WTC11 (cell line): ENCODE results near the gene SLC6A4. TPM values are rescaled to one million over a fixed set of nuclear protein-coding genes. Genes with fewer than 3 reads are reported as not detected.

Experiments used
- ATAC-seq: fragments of 200-7000 bp; cut with Tn5 transposase; 2 replicates; pipeline ENCODE4 v1.10.0; 2021; ENCODE audit warnings: mild to moderate bottlenecking, moderate library complexity
- CTCF ChIA-PET: fragments of 300-600 bp; sonication (Branson Sonifier 250); formaldehyde crosslinking; loops from one replicate; lab custom pipeline; 2021; ENCODE audit warnings: antibody characterized with exemption; lab: Charles Lee
- POLR2A ChIA-PET: fragments of 350-600 bp; sonication (Branson Sonifier 250); formaldehyde crosslinking; loops from one replicate; lab custom pipeline; 2021; ENCODE audit warnings: antibody characterized with exemption; lab: Charles Lee
- DNase-seq: peaks from one replicate; pipeline ENCODE4 v3.0.0; 2021; ENCODE audit warnings: low spot score
- H3K27ac Mint-ChIP-seq: 2 replicates; pipeline ENCODE4 v1.8.0; 2021; ENCODE audit warnings: mixed read lengths
- H3K27me3 Mint-ChIP-seq: 2 replicates; pipeline ENCODE4 v1.8.0; 2021; ENCODE audit warnings: low read depth, mild to moderate bottlenecking, moderate library complexity, mixed read lengths
- H3K36me3 Mint-ChIP-seq: 2 replicates; pipeline ENCODE4 v1.8.0; 2021; ENCODE audit warnings: mixed read lengths
- H3K4me1 Mint-ChIP-seq: 2 replicates; pipeline ENCODE4 v1.8.0; 2022; ENCODE audit warnings: mixed read lengths
- H3K4me3 Mint-ChIP-seq: 2 replicates; pipeline ENCODE4 v1.8.0; 2021; ENCODE audit warnings: mild to moderate bottlenecking, moderate library complexity, mixed read lengths
- H3K9me3 Mint-ChIP-seq: 2 replicates; pipeline ENCODE4 v1.8.0; 2021; ENCODE audit warnings: mixed read lengths
- ATF2 ChIP-seq: sonication (generic); formaldehyde crosslinking; IDR thresholded peaks from 2 replicates; pipeline ENCODE4 v1.8.1; 2022; ENCODE audit warnings: low read depth, missing genetic modification reagents, borderline replicate concordance
- CREB1 ChIP-seq: sonication (generic); formaldehyde crosslinking; IDR thresholded peaks from 2 replicates; pipeline ENCODE4 v1.8.0; 2023; ENCODE audit warnings: mild to moderate bottlenecking, missing genetic modification reagents
- E2F5 ChIP-seq: sonication (generic); formaldehyde crosslinking; IDR thresholded peaks from 2 replicates; pipeline ENCODE4 v1.8.1; 2022; ENCODE audit warnings: mild to moderate bottlenecking, moderate library complexity, missing genetic modification reagents
- FOXK1 ChIP-seq: sonication (generic); formaldehyde crosslinking; IDR thresholded peaks from 2 replicates; pipeline ENCODE4 v1.8.0; 2022; ENCODE audit warnings: mild to moderate bottlenecking, moderate library complexity, missing genetic modification reagents
- HMGA2 ChIP-seq: fragments of 250-450 bp; sonication (Bioruptor Pico); IDR thresholded peaks from 2 replicates; pipeline ENCODE4 v1.4.0; 2021; ENCODE audit warnings: mild to moderate bottlenecking, moderate library complexity
- HMGXB4 ChIP-seq: sonication (generic); formaldehyde crosslinking; IDR thresholded peaks from 2 replicates; pipeline ENCODE4 v1.8.1; 2023; ENCODE audit warnings: mild to moderate bottlenecking, moderate library complexity, missing genetic modification reagents
- IRF1 ChIP-seq: sonication (generic); formaldehyde crosslinking; IDR thresholded peaks from 2 replicates; pipeline ENCODE4 v1.8.0; 2023; ENCODE audit warnings: missing genetic modification reagents
- JAZF1 ChIP-seq: fragments of 250-450 bp; sonication (Bioruptor Pico); IDR thresholded peaks from 2 replicates; pipeline ENCODE4 v1.9.0; 2021; ENCODE audit warnings: moderate library complexity, mild to moderate bottlenecking, inconsistent platforms
- MAX ChIP-seq: sonication (generic); formaldehyde crosslinking; IDR thresholded peaks from 2 replicates; pipeline ENCODE4 v1.8.0; 2022; ENCODE audit warnings: mild to moderate bottlenecking, missing genetic modification reagents
- MLX ChIP-seq: sonication (generic); formaldehyde crosslinking; IDR thresholded peaks from 2 replicates; pipeline ENCODE4 v1.8.1; 2023; ENCODE audit warnings: mild to moderate bottlenecking, missing genetic modification reagents, moderate library complexity
- MXD4 ChIP-seq: fragments of 250-450 bp; sonication (Bioruptor Pico); IDR thresholded peaks from 2 replicates; pipeline ENCODE4 v1.8.0; 2021; ENCODE audit warnings: mild to moderate bottlenecking, moderate library complexity, borderline replicate concordance
- NR3C1 ChIP-seq: sonication (generic); formaldehyde crosslinking; conservative IDR thresholded peaks from 2 replicates; pipeline ENCODE4 v1.8.1; 2023; ENCODE audit warnings: low read depth, mild to moderate bottlenecking, missing genetic modification reagents
- OVOL2 ChIP-seq: fragments of 250-450 bp; sonication (Bioruptor Pico); IDR thresholded peaks from 2 replicates; pipeline ENCODE4 v1.9.0; 2021; ENCODE audit warnings: mild to moderate bottlenecking, borderline replicate concordance
- PRDM15 ChIP-seq: sonication (generic); formaldehyde crosslinking; IDR thresholded peaks from 2 replicates; pipeline ENCODE4 v1.8.0; 2022; ENCODE audit warnings: missing genetic modification reagents
- PRRX2 ChIP-seq: fragments of 250-450 bp; sonication (Bioruptor Pico); IDR thresholded peaks from 2 replicates; pipeline ENCODE4 v1.8.0; 2021; ENCODE audit warnings: mild to moderate bottlenecking
- RELA ChIP-seq: sonication (generic); formaldehyde crosslinking; IDR thresholded peaks from 2 replicates; pipeline ENCODE4 v1.8.1; 2022; ENCODE audit warnings: missing genetic modification reagents, mild to moderate bottlenecking, borderline replicate concordance
- STAT6 ChIP-seq: sonication (generic); formaldehyde crosslinking; conservative IDR thresholded peaks from 2 replicates; pipeline ENCODE4 v1.8.1; 2023; ENCODE audit warnings: mild to moderate bottlenecking, low read depth, missing genetic modification reagents, moderate library complexity
- ZBTB21 ChIP-seq: sonication (generic); formaldehyde crosslinking; IDR thresholded peaks from 2 replicates; pipeline ENCODE4 v1.8.1; 2023; ENCODE audit warnings: mild to moderate bottlenecking, missing genetic modification reagents, borderline replicate concordance
- ZMAT4 ChIP-seq: fragments of 250-450 bp; sonication (Bioruptor Pico); IDR thresholded peaks from 2 replicates; pipeline ENCODE4 v1.9.0; 2021; ENCODE audit warnings: mild to moderate bottlenecking
- ZNF317 ChIP-seq: sonication (generic); formaldehyde crosslinking; IDR thresholded peaks from 2 replicates; pipeline ENCODE4 v1.8.1; 2023; ENCODE audit warnings: low read depth, mild to moderate bottlenecking, moderate library complexity, missing genetic modification reagents, borderline replicate concordance
- total RNA-seq: library from RNA; stranded (reverse); gene quantifications from 3 replicates; pipeline ENCODE4 v1.2.3, GENCODE V29; 2021

Gene SLC6A4
- total RNA-seq, 1 experiment from 2014 or later = 0.13 TPM

- POLR2A ChIA-PET = no interaction called here
- CTCF ChIA-PET = no interaction called here
- H3K27ac Mint-ChIP-seq = no peak overlapping the region
- ATAC-seq = no peak
- no peak overlapping the region for H3K4me3 Mint-ChIP-seq
- no peaks in the 10 kb centered on the region for H3K27me3 Mint-ChIP-seq
- no peak for TF ChIP-seq RELA
- TF ChIP-seq STAT6 (CRISPR knock-in tag) = no peak
- no peak for TF ChIP-seq MXD4
- TF ChIP-seq NR3C1 (CRISPR knock-in tag) = no peak
- TF ChIP-seq FOXK1 (CRISPR knock-in tag) = no peak
- TF ChIP-seq MLX = no peak
- TF ChIP-seq ZMAT4 (CRISPR knock-in tag) = no peak
- TF ChIP-seq JAZF1 (CRISPR knock-in tag) = no peak
- no peak for TF ChIP-seq PRDM15
- no peak for TF ChIP-seq ATF2 (CRISPR knock-in tag)
- TF ChIP-seq HMGXB4 (CRISPR knock-in tag) = no peak
- no peak for TF ChIP-seq MAX (CRISPR knock-in tag)
- TF ChIP-seq ZBTB21 (CRISPR knock-in tag) = no peak
- TF ChIP-seq HMGA2 (CRISPR knock-in tag) = no peak
- TF ChIP-seq IRF1 (CRISPR knock-in tag) = no peak
- TF ChIP-seq E2F5 = no peak
- no peak for TF ChIP-seq PRRX2
- TF ChIP-seq OVOL2 (CRISPR knock-in tag) = no peak
- TF ChIP-seq CREB1 = no peak
- no peak for TF ChIP-seq ZNF317 (CRISPR knock-in tag)
- peaks cover 39% of the 10 kb centered on the region for H3K36me3 Mint-ChIP-seq
- H3K9me3 Mint-ChIP-seq = no peaks in the 10 kb centered on the region
- no peak for DNase-seq
- H3K4me1 Mint-ChIP-seq = peaks cover 3% of the 10 kb centered on the region; the same call in 1 of the 2 replicates
Measured at GRCh38 chr17:30275911-30276310, 40.4 kb upstream of the SLC6A4 start.
